ENCODE measurements around the gene CCDC8.

CCDC8 gene

GRCh38 chr19:46413262-46414031 is at the start of gene CCDC8:
CCDC8 (minus strand) TSS chr19:46413564; CDS start chr19:46412810, 754 bp downstream.
- in situ Hi-C loops (cut with HindIII; ENCODE audit: low sequenced_read_pairs): no loop called here
- DNase-seq (ENCODE audit: low read depth): peak; percentile 80
- no peak for TF ChIP-seq CTCF (IDR thresholded peaks at IDR 0.05; ENCODE audit: low read depth, low read length, missing control alignments)
- peak within 1 kb of the TSS; percentile 58 for H3K4me3 ChIP-seq (ENCODE audit: low read depth, low read length)

- DNase-seq (ENCODE audit: low read depth): no peak
- TF ChIP-seq CTCF (IDR thresholded peaks at IDR 0.05; ENCODE audit: low read depth, low read length, missing control alignments): no peak
- in situ Hi-C loops (cut with HindIII; ENCODE audit: low sequenced_read_pairs): no loop called here
Measured at GRCh38 chr19:46461537-46461936, 48.2 kb upstream of the CCDC8 start.

GRCh38 chr19:46460981-46461380 is 47.6 kb upstream of the CCDC8 start:
- DNase-seq (ENCODE audit: low read depth): no peak
- TF ChIP-seq CTCF (IDR thresholded peaks at IDR 0.05; ENCODE audit: low read depth, low read length, missing control alignments): no peak
- in situ Hi-C loops (cut with HindIII; ENCODE audit: low sequenced_read_pairs): no loop called here
- no peak overlapping the region for H3K4me3 ChIP-seq (ENCODE audit: low read depth, low read length)

More at GRCh38 chr19:46461537-46461936, 48.2 kb upstream of the CCDC8 start:
- H3K4me3 ChIP-seq (ENCODE audit: low read depth, low read length): no peak overlapping the region

GRCh38 chr19:46460055-46460454 is 46.7 kb upstream of the CCDC8 start:
- no peak for DNase-seq (ENCODE audit: low read depth)
- H3K4me3 ChIP-seq (ENCODE audit: low read depth, low read length): no peak overlapping the region
- TF ChIP-seq CTCF (IDR thresholded peaks at IDR 0.05; ENCODE audit: low read depth, low read length, missing control alignments): no peak
- in situ Hi-C loops (cut with HindIII; ENCODE audit: low sequenced_read_pairs): no loop called here

GRCh38 chr19:46456930-46457329 is 43.6 kb upstream of the CCDC8 start:
- DNase-seq (ENCODE audit: low read depth): no peak
- no peak for TF ChIP-seq CTCF (IDR thresholded peaks at IDR 0.05; ENCODE audit: low read depth, low read length, missing control alignments)
- in situ Hi-C loops (cut with HindIII; ENCODE audit: low sequenced_read_pairs): no loop called here
- H3K4me3 ChIP-seq (ENCODE audit: low read depth, low read length): no peak overlapping the region

GRCh38 chr19:46454244-46454643 is 40.9 kb upstream of the CCDC8 start:
- no peak overlapping the region for H3K4me3 ChIP-seq (ENCODE audit: low read depth, low read length)
- DNase-seq (ENCODE audit: low read depth): no peak
- no peak for TF ChIP-seq CTCF (IDR thresholded peaks at IDR 0.05; ENCODE audit: low read depth, low read length, missing control alignments)
- in situ Hi-C loops (cut with HindIII; ENCODE audit: low sequenced_read_pairs): no loop called here
